Measurements from ENCODE around the gene SLC16A8.

Gene SLC16A8

DNA sequence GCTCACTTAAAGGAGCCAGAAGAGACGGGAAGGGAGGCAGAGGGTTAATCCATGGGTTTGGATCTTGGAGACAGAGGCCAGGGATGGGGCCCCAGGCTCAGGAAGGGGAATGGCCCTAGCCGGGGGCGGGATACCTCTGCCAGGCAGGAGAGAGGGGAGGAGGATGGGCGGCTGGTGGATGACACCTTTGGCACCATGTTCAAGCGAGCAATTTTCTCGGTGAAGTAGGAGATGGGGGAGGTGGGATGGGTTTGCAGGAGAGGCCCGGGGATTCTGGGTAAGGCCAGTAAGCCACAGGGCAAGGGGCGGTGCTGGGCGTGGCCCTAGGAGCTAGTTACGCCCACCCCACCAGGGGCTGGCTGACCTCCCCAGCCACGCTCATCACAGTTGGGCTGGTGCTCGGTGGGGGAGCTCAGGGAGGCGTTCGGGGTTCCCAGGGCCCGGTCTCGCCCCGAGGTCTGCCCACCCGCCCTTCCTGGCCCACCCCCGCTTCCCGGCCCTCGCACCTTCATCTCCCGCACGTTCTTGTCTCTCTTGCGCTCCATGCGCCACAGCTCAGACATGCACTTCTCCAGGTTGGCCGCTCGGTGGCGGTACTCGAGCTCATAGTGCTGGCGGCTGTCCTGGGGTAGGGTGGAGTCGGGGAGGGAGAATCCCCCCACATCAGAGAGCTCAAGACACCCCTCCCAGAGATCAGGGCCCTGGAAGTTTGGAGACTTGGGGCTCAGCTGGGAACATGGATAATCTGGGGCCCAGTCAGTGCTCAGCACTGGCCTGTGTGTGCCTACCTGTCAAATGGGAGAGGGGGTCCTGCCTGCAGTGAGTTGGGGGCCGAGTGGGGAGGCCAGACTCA, 13.8 kb upstream of the SLC16A8 start:
- Histone ChIP-seq H3K27me3 (ENCODE audit: insufficient read depth, low read length) (no peaks in the 10 kb centered on the region), H3K9me3 (ENCODE audit: insufficient read depth, low read depth, low read length) (no peaks in the 10 kb centered on the region), H3K9ac (ENCODE audit: low read depth, low read length) (peak overlapping the region; percentile 56; the same call in 1 of the 2 replicates), H3K36me3 (ENCODE audit: insufficient read depth, low read depth, low read length) (no peaks in the 10 kb centered on the region), H3K4me3 (ENCODE audit: low read length) (peak overlapping the region; percentile 58; the same call in 1 of the 2 replicates), H3K27ac (ENCODE audit: low read length) (peak overlapping the region; percentile 53), H3K4me1 (ENCODE audit: insufficient read depth, low read length) (no peaks in the 10 kb centered on the region; the same call in 1 of the 2 replicates)

GRCh38 chr22:38097058-38097457, 13.1 kb upstream of the SLC16A8 start:
- no peaks in the 10 kb centered on the region for H3K27me3 ChIP-seq (ENCODE audit: insufficient read depth, low read length)
- peak overlapping the region; percentile 58; the same call in 1 of the 2 replicates for H3K4me3 ChIP-seq (ENCODE audit: low read length)
- H3K4me1 ChIP-seq (ENCODE audit: insufficient read depth, low read length): no peaks in the 10 kb centered on the region; the same call in 1 of the 2 replicates
- peak overlapping the region; percentile 53 for H3K27ac ChIP-seq (ENCODE audit: low read length)
- no peaks in the 10 kb centered on the region for H3K9me3 ChIP-seq (ENCODE audit: insufficient read depth, low read depth, low read length)
- peak overlapping the region; percentile 56; the same call in 1 of the 2 replicates for H3K9ac ChIP-seq (ENCODE audit: low read depth, low read length)
- no peaks in the 10 kb centered on the region for H3K36me3 ChIP-seq (ENCODE audit: insufficient read depth, low read depth, low read length)

DNA sequence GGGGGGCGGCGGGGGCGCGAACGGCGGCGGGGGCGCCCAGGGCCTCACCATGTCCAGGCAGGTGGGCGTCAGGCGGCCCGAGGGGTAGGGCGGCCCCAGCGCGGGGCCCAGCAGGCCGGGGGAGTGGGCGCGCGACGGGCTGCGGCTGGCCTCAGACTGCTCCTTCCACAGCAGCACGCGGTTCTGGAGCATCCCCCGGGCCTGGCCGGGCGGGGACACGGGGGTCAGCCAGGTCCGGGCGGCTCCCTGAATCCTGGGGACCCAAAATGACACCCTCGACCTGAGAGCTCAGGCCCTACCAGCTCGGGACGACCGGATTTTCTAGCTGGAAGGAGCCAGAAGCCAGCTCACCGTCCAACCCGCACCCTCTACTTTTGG, 5.5 kb upstream of the SLC16A8 start:
- Histone ChIP-seq H3K27ac (ENCODE audit: low read length) (no peak overlapping the region), H3K27me3 (ENCODE audit: insufficient read depth, low read length) (peaks cover 5% of the 10 kb centered on the region; the same call in 1 of the 2 replicates), H3K4me3 (ENCODE audit: low read length) (peak overlapping the region; percentile 26; the same call in 1 of the 2 replicates), H3K4me1 (ENCODE audit: insufficient read depth, low read length) (peaks cover 4% of the 10 kb centered on the region; the same call in 1 of the 2 replicates), H3K36me3 (ENCODE audit: insufficient read depth, low read depth, low read length) (no peaks in the 10 kb centered on the region), H3K9ac (ENCODE audit: low read depth, low read length) (no peak overlapping the region), H3K9me3 (ENCODE audit: insufficient read depth, low read depth, low read length) (no peaks in the 10 kb centered on the region)

DNA sequence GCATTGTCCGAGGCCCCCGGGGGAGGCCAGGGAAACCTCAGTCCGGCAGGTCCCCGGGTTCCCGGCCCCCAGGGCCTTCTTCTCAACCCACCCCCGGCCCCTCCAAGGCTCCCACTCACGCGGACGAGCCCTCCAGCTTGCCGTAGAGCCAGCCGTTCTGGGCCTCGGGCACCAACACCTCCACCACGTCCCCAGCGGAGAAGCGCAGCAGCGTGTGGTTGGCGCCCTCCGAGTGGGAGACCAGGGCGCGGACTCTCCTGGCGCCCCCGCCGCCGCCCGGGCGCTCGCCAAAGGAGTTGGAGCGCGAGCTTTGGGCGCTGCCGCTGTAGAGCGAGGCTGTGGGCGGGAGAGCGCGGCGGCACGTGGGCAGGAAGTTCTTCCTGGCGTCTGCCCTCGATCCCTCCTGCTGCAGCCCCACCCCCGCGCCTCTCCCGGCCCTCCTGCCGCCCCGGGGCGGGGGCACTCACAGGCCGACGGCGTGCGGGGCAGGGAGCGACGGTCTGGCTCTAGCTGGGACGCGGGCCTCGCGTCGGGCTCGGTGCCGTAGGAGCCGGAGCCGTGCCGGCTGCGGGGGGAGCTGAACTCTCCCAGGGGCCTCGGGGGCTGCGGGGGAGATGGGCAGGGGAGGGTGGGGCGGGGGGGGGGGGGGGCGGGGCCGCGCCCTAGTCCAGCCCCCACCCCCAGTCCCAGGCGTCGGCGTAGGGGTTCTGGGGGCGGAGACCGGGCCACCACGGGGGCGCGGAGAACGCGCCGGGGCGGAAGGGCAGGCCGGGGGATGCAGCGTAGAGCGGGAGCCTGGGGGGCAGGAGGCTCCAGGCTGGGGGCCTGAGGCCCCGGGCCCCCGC, 4.9 kb upstream of the SLC16A8 start:
- Histone ChIP-seq H3K9ac (ENCODE audit: low read depth, low read length) (no peak overlapping the region), H3K27ac (ENCODE audit: low read length) (no peak overlapping the region), H3K9me3 (ENCODE audit: insufficient read depth, low read depth, low read length) (no peaks in the 10 kb centered on the region), H3K27me3 (ENCODE audit: insufficient read depth, low read length) (peaks cover 5% of the 10 kb centered on the region; the same call in 1 of the 2 replicates), H3K4me3 (ENCODE audit: low read length) (peak overlapping the region; percentile 26; the same call in 1 of the 2 replicates), H3K4me1 (ENCODE audit: insufficient read depth, low read length) (peaks cover 4% of the 10 kb centered on the region; the same call in 1 of the 2 replicates), H3K36me3 (ENCODE audit: insufficient read depth, low read depth, low read length) (no peaks in the 10 kb centered on the region)

GRCh38 chr22:38087855-38088254, 3.9 kb upstream of the SLC16A8 start:
- H3K27me3 ChIP-seq (ENCODE audit: insufficient read depth, low read length): peaks cover 10% of the 10 kb centered on the region; the same call in 1 of the 2 replicates
- no peaks in the 10 kb centered on the region for H3K9me3 ChIP-seq (ENCODE audit: insufficient read depth, low read depth, low read length)
- H3K4me3 ChIP-seq (ENCODE audit: low read length): no peak overlapping the region
- no peaks in the 10 kb centered on the region for H3K36me3 ChIP-seq (ENCODE audit: insufficient read depth, low read depth, low read length)
- H3K4me1 ChIP-seq (ENCODE audit: insufficient read depth, low read length): peaks cover 7% of the 10 kb centered on the region; the same call in 1 of the 2 replicates
- H3K27ac ChIP-seq (ENCODE audit: low read length): no peak overlapping the region
- H3K9ac ChIP-seq (ENCODE audit: low read depth, low read length): no peak overlapping the region

DNA sequence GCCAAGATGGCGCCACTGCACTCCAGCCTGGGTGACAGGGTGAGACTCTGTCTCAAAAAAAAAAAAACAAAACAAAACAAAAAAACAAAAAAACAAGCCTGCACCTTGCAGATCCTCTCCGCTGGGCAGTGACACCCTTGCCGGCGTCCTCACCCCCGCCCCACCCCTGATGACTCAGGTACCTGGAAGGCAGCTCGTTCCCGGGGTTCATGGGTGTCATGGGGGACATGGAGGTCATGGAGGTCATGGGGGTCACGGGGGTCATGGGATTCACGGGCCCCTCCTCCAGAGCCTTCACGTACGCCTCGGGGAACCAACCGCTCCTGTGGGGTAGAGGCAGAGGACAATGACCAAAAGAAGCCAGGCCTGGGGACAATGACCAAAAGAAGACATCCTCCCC, 3.0 kb upstream of the SLC16A8 start:
- H3K4me1 ChIP-seq (ENCODE audit: insufficient read depth, low read length): peaks cover 7% of the 10 kb centered on the region; the same call in 1 of the 2 replicates
- no peak overlapping the region for H3K9ac ChIP-seq (ENCODE audit: low read depth, low read length)
- no peaks in the 10 kb centered on the region for H3K9me3 ChIP-seq (ENCODE audit: insufficient read depth, low read depth, low read length)
- no peak overlapping the region for H3K27ac ChIP-seq (ENCODE audit: low read length)
- no peak overlapping the region for H3K4me3 ChIP-seq (ENCODE audit: low read length)
- peaks cover 18% of the 10 kb centered on the region for H3K27me3 ChIP-seq (ENCODE audit: insufficient read depth, low read length)
- no peaks in the 10 kb centered on the region for H3K36me3 ChIP-seq (ENCODE audit: insufficient read depth, low read depth, low read length)

DNA sequence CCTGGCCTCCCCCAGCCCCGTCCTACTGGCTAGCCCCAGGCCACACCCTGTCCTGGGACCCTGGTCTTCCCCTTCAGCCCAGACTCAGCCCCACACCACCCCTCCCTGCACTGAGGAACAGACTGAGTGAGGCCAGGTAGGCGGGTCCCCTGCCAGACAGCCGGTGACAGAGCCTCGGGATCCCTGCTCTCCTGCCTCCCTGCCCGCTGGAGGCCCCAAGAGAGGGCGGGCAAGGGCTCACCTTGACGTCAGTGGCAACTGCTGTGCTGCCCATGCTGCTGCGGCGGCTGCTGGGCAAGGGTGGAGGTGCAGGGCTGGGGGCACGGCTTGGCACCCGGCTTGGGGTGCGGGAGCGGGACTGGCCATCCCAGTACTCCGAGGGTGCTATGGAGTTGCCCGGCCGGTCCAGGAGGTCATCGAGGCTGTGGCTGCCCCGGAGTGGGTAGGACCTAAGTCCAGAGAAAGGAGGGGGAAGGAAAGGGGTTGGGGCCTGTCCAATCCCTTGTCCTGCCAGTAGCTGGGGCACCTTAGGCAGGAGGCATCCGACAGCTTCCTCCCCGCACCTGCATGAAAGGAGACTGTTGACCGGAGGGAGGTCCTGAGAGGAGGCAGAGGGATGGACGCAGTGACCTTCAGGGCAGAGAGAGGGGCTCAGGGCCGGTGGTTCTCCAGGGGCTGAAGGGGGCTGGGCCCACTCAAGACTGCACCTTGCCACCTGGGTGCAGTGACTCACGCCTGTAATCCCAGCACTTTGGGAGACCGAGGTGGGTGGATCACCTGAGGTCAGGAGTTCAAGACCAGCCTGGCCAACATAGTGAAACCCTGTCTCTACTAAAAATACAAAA, 2.2 kb upstream of the SLC16A8 start:
- Histone ChIP-seq H3K9me3 (ENCODE audit: insufficient read depth, low read depth, low read length) (no peaks in the 10 kb centered on the region), H3K27ac (ENCODE audit: low read length) (no peak overlapping the region), H3K4me1 (ENCODE audit: insufficient read depth, low read length) (peaks cover 7% of the 10 kb centered on the region; the same call in 1 of the 2 replicates), H3K9ac (ENCODE audit: low read depth, low read length) (no peak overlapping the region), H3K4me3 (ENCODE audit: low read length) (no peak overlapping the region), H3K36me3 (ENCODE audit: insufficient read depth, low read depth, low read length) (no peaks in the 10 kb centered on the region), H3K27me3 (ENCODE audit: insufficient read depth, low read length) (peaks cover 26% of the 10 kb centered on the region)

GRCh38 chr22:38085501-38085900, 1.5 kb upstream of the SLC16A8 start:
- no peaks in the 10 kb centered on the region for H3K9me3 ChIP-seq (ENCODE audit: insufficient read depth, low read depth, low read length)
- peaks cover 7% of the 10 kb centered on the region; the same call in 1 of the 2 replicates for H3K4me1 ChIP-seq (ENCODE audit: insufficient read depth, low read length)
- H3K27ac ChIP-seq (ENCODE audit: low read length): no peak overlapping the region
- H3K9ac ChIP-seq (ENCODE audit: low read depth, low read length): no peak overlapping the region
- no peak overlapping the region for H3K4me3 ChIP-seq (ENCODE audit: low read length)
- peaks cover 33% of the 10 kb centered on the region for H3K27me3 ChIP-seq (ENCODE audit: insufficient read depth, low read length)
- no peaks in the 10 kb centered on the region for H3K36me3 ChIP-seq (ENCODE audit: insufficient read depth, low read depth, low read length)

DNA sequence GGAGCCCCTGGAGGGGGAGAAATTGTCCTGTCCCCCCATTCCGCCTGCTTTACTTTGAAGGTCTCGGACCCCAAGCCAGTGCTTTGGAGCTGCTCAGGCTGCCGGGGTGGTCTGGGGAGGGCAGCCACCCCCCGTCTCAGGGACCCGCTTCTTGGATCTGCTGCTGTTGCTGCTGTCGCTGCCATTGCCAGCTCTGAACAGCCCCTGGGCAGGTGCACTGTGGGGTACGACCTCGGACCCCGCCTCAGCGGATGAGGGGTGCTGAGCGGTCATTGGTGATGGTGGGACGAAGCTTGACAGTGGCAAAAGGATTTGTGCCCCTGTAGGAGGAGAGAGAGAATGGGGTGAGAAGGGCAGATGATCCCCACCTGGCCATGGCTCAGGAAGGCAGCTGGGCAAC, 1.1 kb upstream of the SLC16A8 start:
- Histone ChIP-seq H3K9me3 (ENCODE audit: insufficient read depth, low read depth, low read length) (no peaks in the 10 kb centered on the region), H3K4me1 (ENCODE audit: insufficient read depth, low read length) (peaks cover 7% of the 10 kb centered on the region; the same call in 1 of the 2 replicates), H3K27ac (ENCODE audit: low read length) (no peak overlapping the region), H3K4me3 (ENCODE audit: low read length) (no peak overlapping the region), H3K36me3 (ENCODE audit: insufficient read depth, low read depth, low read length) (no peaks in the 10 kb centered on the region), H3K9ac (ENCODE audit: low read depth, low read length) (no peak overlapping the region; the same call in 1 of the 2 replicates), H3K27me3 (ENCODE audit: insufficient read depth, low read length) (peaks cover 37% of the 10 kb centered on the region)

- Histone ChIP-seq H3K27me3 (ENCODE audit: insufficient read depth, low read length) (peaks cover 40% of the 10 kb centered on the region), H3K4me1 (ENCODE audit: insufficient read depth, low read length) (peaks cover 7% of the 10 kb centered on the region; the same call in 1 of the 2 replicates), H3K4me3 (ENCODE audit: low read length) (no peak overlapping the region)
Observed at GRCh38 chr22:38082986-38083710, 836 bp downstream of the SLC16A8 start.

More at GRCh38 chr22:38082986-38083710, 836 bp downstream of the SLC16A8 start:
- no peak overlapping the region; the same call in 1 of the 2 replicates for H3K9ac ChIP-seq (ENCODE audit: low read depth, low read length)
- no peak overlapping the region for H3K27ac ChIP-seq (ENCODE audit: low read length)
- H3K36me3 ChIP-seq (ENCODE audit: insufficient read depth, low read depth, low read length): no peaks in the 10 kb centered on the region
- no peaks in the 10 kb centered on the region for H3K9me3 ChIP-seq (ENCODE audit: insufficient read depth, low read depth, low read length)

Data from iPS-20b (cell line).